Measurements from ENCODE around the gene SMAD7.

Gene SMAD7, protein sequence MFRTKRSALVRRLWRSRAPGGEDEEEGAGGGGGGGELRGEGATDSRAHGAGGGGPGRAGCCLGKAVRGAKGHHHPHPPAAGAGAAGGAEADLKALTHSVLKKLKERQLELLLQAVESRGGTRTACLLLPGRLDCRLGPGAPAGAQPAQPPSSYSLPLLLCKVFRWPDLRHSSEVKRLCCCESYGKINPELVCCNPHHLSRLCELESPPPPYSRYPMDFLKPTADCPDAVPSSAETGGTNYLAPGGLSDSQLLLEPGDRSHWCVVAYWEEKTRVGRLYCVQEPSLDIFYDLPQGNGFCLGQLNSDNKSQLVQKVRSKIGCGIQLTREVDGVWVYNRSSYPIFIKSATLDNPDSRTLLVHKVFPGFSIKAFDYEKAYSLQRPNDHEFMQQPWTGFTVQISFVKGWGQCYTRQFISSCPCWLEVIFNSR
- long read RNA-seq, donor 1, full-length matches to known transcripts: 15 of 15 reads
- long read RNA-seq, donor 1, partial matches to known transcripts: 0 of 15 reads
- long read RNA-seq, donor 1, other reads (novel, unspliced or antisense): 0 of 15 reads
- long read RNA-seq, donor 2, full-length matches to known transcripts: 8 of 8 reads
- long read RNA-seq, donor 2, partial matches to known transcripts: 0 of 8 reads
- long read RNA-seq, donor 2, other reads (novel, unspliced or antisense): 0 of 8 reads
- long read RNA-seq, donor 3, full-length matches to known transcripts: 16 of 22 reads
- long read RNA-seq, donor 3, partial matches to known transcripts: 6 of 22 reads
- long read RNA-seq, donor 3, other reads (novel, unspliced or antisense): 0 of 22 reads
- long read RNA-seq, donor 4, full-length matches to known transcripts: 21 of 21 reads
- long read RNA-seq, donor 4, partial matches to known transcripts: 0 of 21 reads
- long read RNA-seq, donor 4, other reads (novel, unspliced or antisense): 0 of 21 reads
- long read RNA-seq, donor 5, full-length matches to known transcripts: 15 of 15 reads
- long read RNA-seq, donor 5, partial matches to known transcripts: 0 of 15 reads
- long read RNA-seq, donor 5, other reads (novel, unspliced or antisense): 0 of 15 reads
- long read RNA-seq, donor 6, full-length matches to known transcripts: 16 of 24 reads
- long read RNA-seq, donor 6, partial matches to known transcripts: 8 of 24 reads
- long read RNA-seq, donor 6, other reads (novel, unspliced or antisense): 0 of 24 reads
- long read RNA-seq, donor 7: 0 reads
- long read RNA-seq, donor 8, full-length matches to known transcripts: 21 of 21 reads
- long read RNA-seq, donor 8, partial matches to known transcripts: 0 of 21 reads
- long read RNA-seq, donor 8, other reads (novel, unspliced or antisense): 0 of 21 reads

DNA sequence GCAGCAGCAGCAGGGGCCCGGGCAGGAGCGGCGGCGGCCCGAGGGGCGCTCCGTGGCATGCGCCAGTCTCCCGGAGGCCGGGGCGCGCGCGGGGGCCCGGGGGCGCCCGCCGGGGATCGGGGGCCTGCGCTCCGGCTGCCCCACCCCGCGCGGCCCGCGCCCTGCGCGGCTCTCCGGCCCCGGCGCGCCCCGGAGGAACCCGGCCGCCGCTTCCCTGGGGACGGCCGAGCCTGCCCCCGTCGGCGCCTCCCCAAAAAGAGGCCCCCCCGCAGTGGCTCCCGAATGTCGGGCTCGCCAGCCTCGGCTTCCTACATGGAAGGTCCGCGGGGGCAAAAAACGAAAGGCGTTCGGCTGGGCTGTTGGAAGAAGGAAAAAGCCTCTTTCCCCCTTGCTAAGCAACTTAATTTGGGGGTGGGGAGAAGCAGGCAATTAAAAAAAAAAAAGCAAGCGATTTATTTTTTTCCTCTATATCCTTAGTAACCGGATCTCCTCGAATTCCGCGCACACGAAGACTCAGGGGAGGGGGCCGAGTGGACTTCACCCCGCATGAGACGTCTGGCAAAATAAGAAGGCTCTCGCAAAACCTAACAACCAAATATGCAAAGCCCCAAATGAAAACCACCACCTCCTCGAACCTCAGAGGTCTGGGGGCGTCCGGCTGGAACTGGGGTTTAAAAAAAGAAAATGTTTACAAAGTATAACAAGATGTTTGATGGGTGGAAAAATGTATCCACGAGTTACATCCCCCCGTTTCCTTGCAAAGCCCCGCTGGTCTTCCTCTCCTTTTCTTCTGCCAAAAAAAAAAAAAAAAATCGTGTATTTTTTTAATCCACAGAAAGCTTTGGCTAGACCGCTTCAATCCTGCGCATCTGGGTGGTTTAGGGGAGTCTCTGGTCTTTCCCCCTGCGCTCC, at the start of gene SMAD7:
SMAD7 (minus strand) TSS at position 430 of the 912 bp plus-strand sequence. CDS start 541 bp downstream, outside the sequence.
- peak; percentile 58 for DNase-seq

DNA sequence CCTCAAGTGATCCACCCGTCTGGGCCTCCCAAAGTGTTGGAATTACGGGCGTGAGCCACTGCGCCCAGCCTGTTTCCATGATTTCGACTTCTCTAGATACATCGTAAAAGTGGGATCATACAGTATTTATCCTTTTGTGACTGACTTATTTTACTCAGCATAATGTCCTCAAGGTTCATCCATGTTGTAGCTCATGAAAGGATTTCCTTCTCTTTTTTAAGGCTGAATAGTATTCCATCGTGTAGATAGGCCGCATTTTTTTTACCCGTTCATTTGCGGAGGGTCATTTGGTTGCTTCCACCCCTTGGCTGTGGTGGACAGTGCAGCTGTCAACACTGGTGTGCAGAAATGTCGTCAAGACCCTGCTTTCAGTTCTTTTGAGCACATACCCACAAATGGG, 48.8 kb upstream of the SMAD7 start:
- no peak for DNase-seq

DNA sequence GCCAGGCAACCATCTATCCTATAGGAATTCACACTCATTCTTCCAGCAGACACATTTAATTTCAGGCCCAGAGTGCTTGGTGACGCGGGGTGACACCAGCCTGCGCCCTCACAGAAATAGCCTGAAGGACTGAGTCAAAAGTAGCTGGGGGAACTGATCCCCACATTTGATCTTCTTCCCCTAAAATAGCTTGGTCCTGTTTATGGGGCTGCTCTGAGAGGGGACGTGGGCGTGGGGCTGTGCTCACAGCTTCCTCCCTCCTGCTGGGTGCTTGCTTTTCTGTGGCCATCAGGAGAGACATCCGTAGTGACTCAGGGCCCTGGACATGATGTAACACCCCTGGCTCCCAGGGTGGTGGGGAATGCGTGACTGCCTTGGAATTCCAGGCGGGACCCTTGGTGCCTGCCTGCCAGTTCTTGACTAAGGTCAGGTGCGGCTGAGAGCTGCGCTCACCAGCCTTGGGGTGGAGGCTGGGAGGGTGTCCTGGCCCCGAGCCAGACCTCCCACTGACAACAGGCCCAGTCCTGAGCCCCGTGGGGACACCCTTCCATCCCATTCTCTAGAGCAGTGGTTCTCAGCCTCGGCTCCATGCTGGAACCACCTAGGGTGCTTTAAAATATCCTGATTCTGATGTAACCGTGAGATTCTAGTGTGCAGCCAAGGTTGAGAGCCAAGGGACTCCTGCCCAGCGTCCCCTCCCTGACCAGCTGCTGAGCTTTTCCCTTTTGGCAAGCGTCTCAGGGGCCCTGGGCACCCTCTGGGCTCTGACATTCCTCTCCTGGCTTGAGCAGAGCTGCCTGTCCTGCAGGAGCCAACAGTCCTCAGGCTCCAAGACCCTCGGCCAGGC, 47.4 kb upstream of the SMAD7 start:
- DNase-seq: no peak

DNA sequence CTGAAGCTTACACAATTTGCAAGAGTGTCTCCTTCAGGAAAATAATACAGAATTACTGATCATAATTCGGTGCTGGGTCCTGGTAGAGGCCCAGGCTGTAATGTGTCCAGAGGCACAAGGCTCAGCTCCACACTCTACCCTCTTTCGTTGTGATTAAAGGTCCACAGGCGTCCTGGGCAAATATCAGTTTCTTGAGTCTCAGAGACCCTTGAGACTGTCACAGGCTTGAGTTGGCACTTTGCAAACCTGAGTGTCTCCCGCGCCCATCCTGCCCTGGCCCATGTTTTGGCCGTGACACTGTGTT, 46.9 kb upstream of the SMAD7 start:
- DNase-seq: no peak

DNA sequence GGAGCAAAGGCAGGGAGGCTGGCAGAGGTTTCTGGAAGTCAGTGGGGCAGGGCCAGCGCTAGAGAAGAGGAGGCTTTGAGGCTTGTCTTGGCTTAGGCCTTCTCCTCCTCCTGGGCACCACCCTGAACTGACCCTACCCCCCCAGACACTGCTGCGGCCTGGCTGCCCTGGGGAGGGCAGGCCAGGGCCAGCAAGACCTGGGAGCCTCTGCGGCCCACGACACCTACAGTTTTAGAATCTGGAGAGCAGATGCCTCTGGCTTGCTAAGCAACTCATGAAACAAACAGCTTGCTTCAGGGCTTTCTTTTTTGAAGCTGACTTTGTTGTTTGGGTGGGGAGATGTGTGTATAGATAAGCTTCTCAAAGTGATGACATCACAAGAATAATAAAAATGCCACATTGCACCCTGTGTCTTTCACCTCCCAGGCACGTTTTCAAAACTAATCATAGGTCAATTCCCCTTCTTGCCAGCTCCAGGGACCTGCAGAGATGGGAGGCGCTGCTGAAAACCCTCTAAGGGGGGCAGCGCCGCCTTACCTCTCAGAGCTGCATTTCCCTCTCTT, 46.2 kb upstream of the SMAD7 start:
- no peak for DNase-seq

DNA sequence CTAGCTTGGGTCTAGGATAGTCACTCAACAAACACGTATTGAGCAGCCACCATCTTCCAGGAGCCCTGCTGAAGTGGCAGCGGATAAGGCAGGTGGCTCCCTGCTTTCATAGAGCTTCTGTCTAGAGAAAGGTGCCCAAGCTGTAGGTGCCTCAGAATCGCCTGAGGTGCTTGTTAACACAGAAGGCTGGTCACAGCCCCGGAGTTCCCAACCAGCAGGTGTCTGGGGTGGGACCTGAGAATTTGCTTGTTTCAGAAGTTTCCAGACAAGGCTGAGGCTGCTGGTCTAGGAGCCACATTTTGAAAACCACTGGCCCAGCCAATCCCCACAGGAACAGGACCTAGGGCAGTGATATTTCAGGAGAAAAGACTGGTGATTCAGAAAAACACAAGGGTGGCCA, 45.3 kb upstream of the SMAD7 start:
- DNase-seq: no peak

DNA sequence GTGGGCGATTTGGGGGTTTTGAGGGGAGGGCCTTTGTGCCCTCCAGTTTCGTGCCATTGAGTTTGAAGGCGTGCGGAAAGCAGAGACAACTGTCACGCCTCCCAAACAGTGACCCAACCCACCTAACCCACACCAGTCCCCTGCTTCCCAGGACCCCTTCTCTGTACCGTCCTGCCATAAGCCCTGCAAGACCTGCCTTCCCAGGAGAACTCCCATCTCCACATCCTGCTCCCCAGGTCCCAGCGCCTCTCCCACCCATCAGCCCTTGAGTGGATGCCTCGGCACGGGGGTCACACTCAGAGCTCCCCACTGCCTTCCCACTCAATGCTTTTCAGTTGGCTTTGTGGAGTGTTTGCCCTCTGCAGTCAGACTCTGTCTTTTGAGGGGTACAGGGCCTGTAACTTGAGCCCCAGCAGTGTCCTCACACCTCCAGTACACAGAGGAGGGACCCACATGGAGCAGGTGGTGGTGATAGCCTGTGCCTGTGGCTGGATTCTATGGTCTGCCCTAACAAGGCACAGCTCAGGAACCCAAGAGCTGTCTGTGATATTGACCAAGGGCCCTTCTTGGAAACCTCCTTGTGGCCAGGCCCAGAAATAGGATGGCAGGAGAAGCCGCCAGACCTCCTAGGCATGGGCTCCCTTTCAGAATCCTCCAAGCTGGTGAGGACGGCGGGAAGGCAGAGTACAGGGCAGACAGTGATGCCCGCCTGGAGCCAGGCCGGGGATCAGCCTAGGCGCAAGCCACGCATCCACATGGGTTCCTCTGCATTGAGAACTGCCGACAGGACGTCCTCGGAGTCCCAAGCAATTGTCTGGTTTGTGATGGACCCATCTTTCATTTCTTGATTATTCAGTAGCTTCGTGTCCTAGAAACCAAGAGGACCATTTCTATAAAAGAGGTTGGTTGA, 44.4 kb upstream of the SMAD7 start:
- no peak for DNase-seq

DNA sequence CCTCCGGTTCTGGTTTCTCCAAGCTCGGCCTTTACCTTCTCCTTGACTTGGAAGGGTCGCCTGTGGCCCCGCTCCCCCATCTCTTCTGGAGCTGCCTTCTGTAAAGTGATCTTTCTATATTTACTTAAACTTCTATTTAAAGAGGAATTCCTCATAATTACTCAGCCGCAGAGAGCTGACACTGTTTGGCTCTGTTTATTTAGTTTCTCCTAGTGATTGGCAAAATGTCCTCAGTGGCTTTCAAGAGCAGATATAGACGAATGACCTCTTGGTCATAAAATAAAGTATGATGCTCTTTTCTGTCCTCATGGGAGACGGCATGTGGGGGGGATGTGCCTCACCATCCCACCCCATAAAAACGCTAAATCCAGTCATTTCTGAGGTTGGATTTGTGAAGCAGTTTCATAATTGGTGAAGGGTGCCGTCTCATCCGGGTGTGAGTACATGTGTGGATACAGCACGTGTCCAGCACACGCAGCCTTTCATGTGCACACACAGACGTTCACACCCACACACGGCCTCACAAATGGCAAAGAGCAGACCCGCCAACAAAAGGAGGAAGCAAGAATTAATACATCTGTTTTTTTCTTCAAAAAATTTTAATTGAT, 43.4 kb upstream of the SMAD7 start:
- no peak for DNase-seq

DNA sequence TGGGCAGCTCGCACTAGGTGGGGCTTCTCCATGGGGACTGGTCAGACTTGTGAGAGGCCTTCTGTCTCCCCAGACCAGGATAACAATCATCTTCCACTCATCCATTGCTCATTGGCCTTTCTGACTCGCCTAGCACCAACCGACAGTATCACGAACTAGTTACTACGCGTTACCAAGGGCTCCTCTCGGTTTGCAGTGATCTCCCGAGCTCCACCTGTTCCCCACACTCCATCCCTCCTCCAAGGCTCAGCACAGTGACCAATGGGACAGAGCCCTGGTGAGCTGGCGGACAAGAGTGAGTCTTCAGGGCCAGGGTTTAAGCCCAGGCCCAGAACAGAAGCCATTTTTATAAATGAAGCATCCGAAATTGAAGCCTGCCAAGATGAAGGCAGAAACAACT, 42.8 kb upstream of the SMAD7 start:
- DNase-seq: no peak

DNA sequence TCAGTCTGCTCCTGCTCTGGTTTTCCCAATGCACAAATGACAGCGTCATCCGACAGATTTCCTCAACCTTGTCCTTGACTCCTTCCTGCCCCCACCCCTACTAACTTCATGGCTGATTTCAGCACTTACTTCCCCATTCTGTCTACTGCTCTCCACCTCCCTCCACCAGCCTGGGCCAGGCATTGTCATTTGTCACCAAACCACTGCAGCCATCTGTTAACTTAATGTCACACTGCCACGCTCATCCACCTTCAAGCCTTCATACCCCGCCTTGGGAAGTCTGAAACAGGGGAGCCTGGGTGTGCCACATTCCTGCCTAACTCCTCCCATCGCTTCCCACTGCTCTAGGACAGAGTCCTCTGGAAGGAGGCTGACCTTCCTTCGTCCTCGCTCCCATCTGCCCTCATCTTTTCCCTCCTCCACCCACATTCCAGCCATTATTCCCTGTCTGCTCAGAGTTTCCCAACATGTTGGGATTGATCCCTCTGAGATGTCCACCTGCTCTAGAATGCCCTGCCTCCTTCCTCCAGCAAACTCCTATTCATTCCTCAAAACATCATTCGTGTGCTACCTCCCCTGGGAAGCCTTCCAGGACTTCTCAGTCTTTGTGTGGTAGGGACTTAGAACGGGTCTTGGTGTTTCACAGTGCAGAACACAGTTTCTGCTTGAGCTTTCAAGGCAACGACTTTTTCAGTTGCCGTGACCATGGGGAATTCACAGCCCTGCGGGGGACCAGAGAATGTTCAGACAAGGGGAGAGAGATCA, 42.2 kb upstream of the SMAD7 start:
- DNase-seq: no peak

DNA sequence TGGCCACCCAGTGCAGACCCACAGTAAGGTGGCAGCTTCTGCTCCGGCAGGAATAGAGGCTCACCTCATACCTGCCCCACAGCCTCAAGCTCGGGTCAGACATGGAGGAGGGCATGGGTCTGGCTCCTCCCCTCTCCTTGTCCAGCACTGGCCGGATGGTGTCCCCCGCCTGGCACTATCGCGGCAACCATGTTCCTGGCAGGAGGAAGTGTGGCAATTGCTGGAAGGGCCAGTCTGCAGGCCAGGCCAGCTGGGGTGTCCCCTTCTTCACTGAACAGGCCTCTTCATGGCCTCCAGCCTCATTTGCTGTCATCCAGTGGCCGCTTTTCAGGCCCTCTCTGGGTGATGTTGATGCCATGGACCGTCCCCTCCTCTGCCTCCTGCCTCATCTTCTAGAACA, 41.4 kb upstream of the SMAD7 start:
- no peak for DNase-seq

DNA sequence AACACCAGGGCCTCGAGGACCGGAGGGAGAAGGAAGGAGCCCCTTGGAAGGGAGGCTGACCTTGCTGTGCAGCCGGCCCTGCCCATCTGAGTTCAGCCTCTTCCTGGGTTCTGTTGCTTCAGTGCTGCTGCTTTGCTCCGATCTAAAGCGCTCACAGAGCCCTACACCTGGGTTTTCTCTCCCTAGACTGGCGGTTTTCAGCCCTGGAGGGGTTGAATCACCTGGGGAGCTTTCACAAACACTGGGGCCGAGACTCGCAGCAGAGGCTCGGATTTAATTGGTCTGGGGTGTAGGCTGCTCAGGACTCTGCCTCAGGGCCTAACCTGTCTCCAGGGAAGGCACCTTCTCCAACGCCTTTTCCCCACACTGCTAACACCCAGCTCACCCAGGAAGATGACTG, 40.9 kb upstream of the SMAD7 start:
- no peak for DNase-seq

DNA sequence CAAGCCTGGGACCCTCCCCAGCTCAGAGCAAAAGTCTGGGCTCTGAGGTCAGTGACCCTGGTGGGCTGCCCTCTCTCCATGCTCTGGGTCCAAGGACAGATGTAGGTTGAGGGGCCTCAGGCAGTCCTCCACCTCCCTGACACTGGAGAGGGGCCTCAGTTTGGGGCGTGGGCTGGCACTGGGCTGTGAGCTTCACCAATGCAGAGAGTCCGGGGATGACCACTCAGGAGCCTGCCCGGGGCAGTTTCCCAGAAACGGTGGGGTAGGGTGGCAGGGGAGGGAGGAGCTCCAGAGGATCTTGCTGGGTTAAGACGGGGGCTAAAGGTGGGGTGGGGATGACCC, 40.5 kb upstream of the SMAD7 start:
- no peak for DNase-seq

DNA sequence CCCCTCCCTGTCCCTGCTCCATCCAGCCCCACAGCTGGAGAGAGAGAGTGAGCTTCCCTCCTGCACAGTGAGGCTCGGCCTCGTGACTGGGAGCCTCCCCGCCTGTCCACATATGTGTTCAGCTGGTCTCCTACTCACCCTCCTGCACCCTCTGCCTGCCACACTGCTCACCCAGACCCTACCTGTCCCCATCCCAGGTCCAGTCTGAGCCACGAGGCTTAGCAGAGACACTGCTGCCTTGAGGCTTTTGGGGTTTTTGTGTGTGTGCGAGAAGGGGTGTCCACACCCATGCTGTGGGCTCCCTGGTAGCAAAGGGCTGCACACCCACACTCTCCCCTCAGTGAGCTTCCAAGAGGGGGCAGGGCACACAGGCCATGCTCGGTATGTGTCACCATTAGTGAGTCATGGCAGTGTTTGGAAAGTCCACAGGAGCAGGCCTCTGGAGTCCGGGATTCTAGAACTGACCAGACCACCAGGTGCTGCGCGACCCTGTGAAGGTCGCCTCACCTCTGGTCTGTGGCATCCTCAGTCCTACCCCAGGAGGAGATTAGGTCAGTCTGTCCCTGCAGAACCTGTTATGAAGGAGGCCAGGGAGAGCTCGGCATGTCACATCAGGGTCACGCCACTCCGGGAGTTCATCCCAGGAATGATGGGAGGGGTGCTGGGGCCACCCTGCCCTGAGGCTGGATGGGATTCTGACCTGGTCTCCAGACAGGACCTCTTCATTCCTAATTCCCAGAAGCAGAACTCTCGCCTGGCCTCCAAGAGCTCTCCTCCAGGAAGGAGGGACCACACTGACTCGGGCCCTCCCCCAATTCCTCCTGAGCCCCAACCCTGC, 39.9 kb upstream of the SMAD7 start:
- no peak for DNase-seq

DNA sequence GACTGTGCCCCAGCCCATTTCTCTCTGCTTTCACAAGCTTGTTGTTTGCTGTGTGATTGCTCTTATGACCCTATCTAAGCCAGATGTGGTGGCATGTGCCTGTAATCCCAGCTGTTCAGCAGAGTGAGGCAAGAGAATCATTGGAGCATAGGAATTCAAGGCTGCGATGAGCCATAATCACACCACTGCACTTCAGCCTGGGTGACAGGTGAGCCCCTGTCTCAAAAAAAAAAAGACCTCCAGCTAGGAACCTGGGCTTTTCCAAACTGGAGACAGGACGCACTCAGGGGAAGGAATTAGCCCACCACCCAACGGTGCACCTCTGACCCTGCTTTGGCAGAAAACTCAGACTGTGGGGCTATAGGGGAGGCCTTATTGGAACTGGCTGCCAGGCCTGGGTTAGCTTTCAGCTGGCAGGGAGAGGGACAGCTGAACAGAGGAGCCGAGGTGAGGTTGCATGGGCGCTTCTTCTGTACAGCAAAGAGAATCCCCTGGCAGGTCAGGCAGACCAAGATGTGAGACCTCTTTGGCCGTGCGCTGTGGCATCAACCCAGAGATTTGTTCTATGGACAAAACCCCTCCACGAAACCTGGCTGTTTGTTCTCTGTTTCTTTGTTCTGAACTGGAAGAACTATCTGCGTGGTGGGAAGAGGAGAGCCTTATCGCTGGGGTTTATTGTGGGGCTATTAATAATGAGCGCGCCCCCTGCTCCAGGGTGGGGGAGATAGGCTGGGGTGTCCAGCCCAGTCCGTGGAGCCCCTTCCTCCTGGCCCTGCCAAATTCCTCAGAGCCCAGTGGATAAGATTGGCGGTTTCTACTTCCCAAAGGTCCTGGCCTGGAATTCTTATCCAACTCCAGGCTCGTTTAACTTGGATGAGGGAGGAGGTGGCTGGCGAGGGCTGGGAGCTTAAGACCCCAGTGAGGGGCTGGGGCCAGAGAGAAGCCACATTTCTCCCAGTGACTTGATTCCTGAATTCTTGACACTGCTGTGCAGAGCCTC, 38.8 kb upstream of the SMAD7 start:
- no peak for DNase-seq
